GM19438 (cell line): ENCODE data around the gene FBXO15.
A peak's percentile ranks its signal among the peaks of the same experiment; 100 is the strongest.

Experiments used
- ATAC-seq: cut with Tn5 transposase; IDR thresholded peaks from one replicate; pipeline ENCODE4 v1.9.1; 2021; ENCODE audit warnings: low read depth; ENCODE audit not compliant: unreplicated experiment

Gene FBXO15

GRCh38 chr18:74147779-74148542 is at the start of gene FBXO15, which contains the start of gene TIMM21:
Gene FBXO15 (minus strand): TSS chr18:74147834. CDS start chr18:74147785, 49 bp downstream.
Gene TIMM21 (plus strand): TSS chr18:74148523. CDS start chr18:74148809, 286 bp downstream.
- peak; percentile 87 for ATAC-seq

GRCh38 chr18:74196220-74197119 is 48.8 kb upstream of the FBXO15 start:
- peak; percentile 77 for ATAC-seq

DNA sequence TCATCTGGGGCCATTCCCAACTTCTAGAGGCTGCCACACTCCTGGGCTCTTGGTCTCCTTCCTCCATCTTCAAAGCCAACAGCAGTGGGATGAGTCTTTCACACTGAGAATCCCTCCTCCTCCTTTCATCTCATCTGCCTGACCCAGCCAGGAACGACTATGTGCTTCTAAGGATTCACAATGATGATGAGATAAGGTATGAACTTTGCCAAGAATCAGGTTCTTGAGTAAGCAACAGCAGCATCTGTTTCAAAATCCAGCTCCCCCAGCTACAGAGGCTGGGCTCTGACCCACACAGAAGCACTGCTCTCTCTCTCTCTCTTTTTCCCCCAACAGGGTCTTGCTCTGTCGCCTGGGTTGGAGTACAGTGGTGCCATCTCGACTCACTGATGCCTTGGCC is 47.1 kb upstream of the FBXO15 start:
- no peak for ATAC-seq

DNA sequence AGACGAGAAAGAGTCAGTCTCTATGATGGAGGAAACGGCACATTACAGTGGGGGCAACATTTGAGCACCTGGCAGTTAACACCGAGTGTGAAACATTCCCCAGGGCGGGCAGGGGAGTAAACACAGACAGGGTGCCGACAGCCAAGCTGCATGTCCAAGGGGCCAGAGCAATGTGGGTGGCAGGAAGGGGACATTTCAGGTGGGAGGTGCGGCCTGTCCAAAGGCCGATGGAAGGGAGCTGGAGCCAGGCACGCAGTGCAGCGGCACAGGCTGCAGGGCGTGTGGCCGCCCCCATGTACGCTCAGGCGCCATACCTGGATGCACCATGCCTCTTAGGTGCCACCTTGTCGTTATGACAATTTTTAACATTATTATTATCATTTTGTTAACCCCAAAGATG is 43.9 kb upstream of the FBXO15 start:
- no peak for ATAC-seq

- no peak for ATAC-seq
These were observed 42.5 kb upstream of the FBXO15 start for GRCh38 chr18:74190086-74190485.

DNA sequence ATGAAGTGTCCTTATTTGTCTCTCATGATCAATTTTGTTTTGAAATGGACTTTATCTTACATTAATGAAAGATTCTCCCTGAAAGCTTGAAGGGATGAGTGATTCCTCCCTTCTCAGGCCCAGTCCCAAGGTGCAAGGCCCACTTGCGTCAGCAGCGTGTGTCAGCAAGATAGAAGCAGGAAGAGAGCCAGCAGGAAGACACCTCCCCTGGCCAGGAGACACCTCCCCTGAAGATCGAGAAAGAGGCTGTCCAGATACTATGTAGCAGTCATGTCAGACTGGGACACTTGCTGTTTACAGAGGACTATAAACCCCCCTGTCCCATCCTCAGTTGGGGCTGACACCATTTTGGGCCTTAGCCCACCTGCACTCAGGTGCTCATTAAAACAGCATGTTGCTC is 39.0 kb upstream of the FBXO15 start:
- ATAC-seq, result no peak

DNA sequence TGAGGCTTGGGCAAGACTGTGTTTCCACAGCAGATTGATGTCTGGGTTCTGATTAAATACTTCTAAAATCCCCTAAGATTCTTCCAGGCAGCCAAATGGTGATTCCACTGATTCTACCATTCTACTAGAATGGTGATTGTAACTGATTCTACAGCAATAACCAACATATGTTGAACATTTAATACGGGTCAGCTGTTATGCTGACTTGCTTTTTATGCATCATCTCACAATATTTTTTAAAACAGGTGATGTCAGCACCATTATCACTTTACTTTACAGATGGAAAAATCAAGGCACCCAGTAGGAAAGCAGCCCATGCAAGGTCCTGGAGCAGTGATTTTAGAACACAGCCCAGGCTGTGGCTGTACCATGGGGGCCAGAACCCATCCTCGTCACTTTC is 38.2 kb upstream of the FBXO15 start:
- no peak for ATAC-seq

- ATAC-seq, result no peak
These were observed 37.2 kb upstream of the FBXO15 start for GRCh38 chr18:74184875-74185274.

DNA sequence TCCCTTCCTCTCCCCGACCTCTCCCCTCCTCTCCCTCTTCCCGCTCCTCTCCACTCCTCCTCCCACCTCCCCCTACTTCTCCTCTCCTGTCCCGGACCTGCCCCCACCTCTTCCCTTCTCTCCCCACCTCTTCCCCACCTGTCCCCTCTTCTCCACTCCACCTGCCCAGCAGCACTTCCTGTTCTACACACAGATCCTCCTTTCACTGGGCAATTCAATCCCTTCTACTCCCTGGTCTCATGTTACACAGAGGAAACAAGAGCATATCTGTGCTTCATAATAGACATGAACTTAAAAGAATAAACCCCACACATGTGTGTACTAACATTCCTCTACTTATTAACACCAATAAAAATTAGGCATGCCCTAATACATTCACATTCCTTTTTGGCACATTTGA is 35.5 kb upstream of the FBXO15 start:
- ATAC-seq, result no peak

- ATAC-seq, result no peak
These were observed 34.7 kb upstream of the FBXO15 start for GRCh38 chr18:74182335-74182734.

DNA sequence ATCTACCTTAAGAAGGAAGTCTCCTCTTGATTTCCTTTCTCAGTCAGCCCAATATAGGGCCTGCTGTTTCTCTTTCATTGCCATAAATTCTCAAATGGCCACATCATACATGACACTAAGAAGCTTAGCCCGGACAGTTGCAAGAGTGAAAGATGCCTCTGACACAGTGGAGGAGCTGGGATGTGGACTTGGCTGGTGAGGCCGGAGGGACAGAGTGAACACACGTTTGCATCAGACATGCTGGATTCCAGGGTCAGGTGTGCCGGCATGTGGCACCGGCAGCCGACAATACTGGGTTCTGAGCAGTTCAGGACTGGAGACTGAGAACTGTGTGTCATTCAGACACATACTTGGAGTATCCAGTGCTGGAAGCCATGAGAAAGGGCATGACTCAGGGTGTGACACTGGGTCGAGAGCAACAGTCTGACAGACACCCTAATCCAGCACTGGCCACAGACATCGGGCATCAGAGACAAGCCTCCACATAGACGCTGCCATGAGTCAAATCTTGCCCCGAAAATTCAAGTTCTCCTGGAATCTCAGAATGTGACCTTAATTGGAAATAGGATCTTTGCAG is 32.1 kb upstream of the FBXO15 start:
- no peak for ATAC-seq

- no peak for ATAC-seq
These were observed 31.2 kb upstream of the FBXO15 start for GRCh38 chr18:74178884-74179283.

- ATAC-seq, result no peak
These were observed 28.0 kb upstream of the FBXO15 start for GRCh38 chr18:74175658-74176057.

DNA sequence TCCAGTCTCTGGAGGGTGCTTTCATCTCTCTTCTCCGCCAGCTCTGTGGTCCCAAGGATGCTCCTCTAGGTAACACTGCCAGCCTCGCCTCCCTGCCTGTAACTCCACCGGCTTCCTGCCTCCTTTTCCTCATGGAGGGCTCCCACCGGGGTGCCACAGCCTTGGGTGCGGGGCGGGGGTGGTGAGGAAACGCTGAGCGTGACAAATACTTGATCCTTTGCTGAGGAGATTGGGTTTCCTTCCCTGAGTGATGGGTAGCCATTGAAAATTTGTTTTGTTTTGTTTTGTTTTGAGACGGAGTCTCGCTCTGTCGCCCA is 25.8 kb upstream of the FBXO15 start:
- no peak for ATAC-seq

GRCh38 chr18:74172697-74173433 is 25.2 kb upstream of the FBXO15 start:
- no peak for ATAC-seq

GRCh38 chr18:74171910-74172606 is 24.4 kb upstream of the FBXO15 start:
- peak; percentile 98 for ATAC-seq

GRCh38 chr18:74166386-74166785 is 18.8 kb upstream of the FBXO15 start:
- no peak for ATAC-seq

DNA sequence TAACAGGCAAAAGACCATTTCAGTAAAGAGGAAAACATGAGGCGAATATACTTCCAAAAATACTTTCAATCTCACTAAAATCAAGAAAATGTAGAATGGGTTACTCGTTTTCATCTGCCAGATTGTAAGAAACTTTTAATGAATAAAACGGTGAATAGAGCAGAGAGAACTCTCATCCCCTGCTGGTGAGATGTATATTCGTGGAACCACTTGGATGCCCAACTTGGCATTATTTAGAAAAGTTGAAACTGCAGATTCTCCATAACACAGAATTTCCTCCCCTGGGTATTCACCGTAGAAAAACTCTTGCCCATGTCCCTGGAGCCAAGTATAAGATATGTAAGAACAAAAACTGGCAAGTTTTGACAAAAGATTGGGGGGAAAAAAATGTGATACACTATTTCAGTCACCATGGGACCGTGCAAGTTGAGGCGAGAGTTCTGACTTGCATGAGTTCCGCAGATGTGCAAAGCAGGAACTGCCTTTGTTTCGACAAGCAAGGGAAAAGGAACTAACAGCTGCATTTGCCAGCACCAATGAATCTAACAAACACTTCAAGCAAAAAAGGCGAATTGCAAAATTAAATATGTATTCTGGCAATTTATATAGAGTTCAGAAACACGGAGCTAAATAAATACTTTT is 15.5 kb upstream of the FBXO15 start:
- peak; percentile 78 for ATAC-seq

GRCh38 chr18:74155276-74155675 is 7.6 kb upstream of the FBXO15 start:
- no peak for ATAC-seq

DNA sequence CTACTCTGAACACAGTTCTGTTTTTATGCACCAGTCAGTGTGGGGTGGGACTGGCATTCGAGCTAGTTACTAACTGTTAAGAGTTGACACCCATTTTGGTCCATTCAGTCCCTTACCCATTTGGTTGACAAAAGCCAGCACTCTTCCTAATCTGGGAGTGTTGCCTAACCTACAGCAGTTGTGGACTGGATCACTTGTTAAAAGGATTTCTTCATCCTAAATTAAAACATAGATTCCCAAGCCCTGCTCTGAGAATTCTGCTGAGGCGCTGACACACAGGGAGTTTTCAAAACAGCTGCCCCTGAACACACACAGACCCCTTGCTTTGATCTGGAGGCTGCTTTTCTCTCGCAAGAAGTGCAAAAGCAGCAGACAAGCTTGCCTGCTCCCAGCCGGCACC is 7.1 kb upstream of the FBXO15 start:
- no peak for ATAC-seq
